AG04449 (cell line): ENCODE data around the gene AMIGO1.

ENCODE experiments used
- CTCF ChIA-PET: fragments of 350-600 bp; formaldehyde crosslinking; extraction: SDS; loops from one replicate; lab custom pipeline; 2021; ENCODE audit warnings: antibody characterized with exemption; lab: Yijun Ruan, JAX
- POLR2A ChIA-PET: fragments of 400-600, 350-600 bp; formaldehyde crosslinking; extraction: SDS; loops from one replicate; lab custom pipeline; 2020; ENCODE audit warnings: antibody characterized with exemption, inconsistent platforms; lab: Yijun Ruan, JAX
- DNase-seq: peaks from one replicate; pipeline ENCODE4 v3.0.0-alpha.2; 2010; ENCODE audit warnings: low read depth, low spot score
- H3K4me3 ChIP-seq: 2 replicates; pipeline ENCODE4 v1.5.1; 2011; ENCODE audit warnings: low read depth, mild to moderate bottlenecking, control low read depth, low read length
- TF ChIP-seq, protein P1 (sequence below): IDR thresholded peaks from one replicate; pipeline ENCODE4 v1.5.1; 2011; ENCODE audit warnings: mild to moderate bottlenecking, moderate library complexity, low read length, control low read depth, inconsistent platforms; ENCODE audit not compliant: insufficient read depth; ENCODE audit errors: missing control alignments

The AMIGO1 gene

DNA sequence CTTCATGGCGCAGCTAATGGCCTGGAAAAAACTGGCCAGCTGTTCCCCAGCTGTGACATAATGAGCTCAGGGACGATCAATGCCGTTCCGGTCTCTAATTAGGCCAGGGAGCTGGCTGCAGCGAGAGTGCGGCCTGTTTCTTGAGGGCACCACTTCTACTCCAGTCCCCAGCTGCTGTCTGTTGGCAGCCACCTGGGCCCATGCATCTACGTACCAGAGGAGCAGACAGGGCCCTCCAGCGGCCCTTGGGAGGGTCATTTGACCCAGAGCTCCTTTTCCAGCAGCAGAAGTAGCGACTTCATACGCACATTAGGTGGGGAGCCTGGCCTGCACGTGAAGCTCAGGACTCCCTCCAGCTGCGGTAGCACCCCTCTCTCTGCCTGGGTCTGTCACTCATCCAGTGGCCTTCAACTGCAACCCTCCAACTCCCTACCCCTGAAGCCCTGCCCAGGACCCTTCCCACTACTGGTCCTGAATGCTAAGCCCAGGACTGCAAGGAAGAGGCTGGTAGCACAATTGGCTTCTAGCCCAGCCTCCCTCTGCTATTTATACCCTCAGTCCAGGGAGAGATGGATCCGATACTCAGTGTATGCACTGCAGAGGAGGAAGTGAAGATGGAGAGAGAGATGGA, 21.0 kb upstream of the AMIGO1 start:
- CTCF ChIA-PET, result interaction anchor here (0.7 to 26.3 kb wide), 10 partner anchors 13 to 702 kb away, joined by 3 to 2790 read pairs (median 5); partner anchors contain the start of genes AMIGO1, ATXN7L2, CYB561D1 and GPR61
- TF ChIP-seq, protein P1, sequence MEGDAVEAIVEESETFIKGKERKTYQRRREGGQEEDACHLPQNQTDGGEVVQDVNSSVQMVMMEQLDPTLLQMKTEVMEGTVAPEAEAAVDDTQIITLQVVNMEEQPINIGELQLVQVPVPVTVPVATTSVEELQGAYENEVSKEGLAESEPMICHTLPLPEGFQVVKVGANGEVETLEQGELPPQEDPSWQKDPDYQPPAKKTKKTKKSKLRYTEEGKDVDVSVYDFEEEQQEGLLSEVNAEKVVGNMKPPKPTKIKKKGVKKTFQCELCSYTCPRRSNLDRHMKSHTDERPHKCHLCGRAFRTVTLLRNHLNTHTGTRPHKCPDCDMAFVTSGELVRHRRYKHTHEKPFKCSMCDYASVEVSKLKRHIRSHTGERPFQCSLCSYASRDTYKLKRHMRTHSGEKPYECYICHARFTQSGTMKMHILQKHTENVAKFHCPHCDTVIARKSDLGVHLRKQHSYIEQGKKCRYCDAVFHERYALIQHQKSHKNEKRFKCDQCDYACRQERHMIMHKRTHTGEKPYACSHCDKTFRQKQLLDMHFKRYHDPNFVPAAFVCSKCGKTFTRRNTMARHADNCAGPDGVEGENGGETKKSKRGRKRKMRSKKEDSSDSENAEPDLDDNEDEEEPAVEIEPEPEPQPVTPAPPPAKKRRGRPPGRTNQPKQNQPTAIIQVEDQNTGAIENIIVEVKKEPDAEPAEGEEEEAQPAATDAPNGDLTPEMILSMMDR, result no peak
- no peak for DNase-seq
- POLR2A ChIA-PET, result interaction anchor here (0.8 to 2.8 kb wide), 4 partner anchors 34 to 85 kb away, joined by 3 to 9 read pairs (median 4); partner anchors contain the start of gene CYB561D1
- no peak overlapping the region for H3K4me3 ChIP-seq

DNA sequence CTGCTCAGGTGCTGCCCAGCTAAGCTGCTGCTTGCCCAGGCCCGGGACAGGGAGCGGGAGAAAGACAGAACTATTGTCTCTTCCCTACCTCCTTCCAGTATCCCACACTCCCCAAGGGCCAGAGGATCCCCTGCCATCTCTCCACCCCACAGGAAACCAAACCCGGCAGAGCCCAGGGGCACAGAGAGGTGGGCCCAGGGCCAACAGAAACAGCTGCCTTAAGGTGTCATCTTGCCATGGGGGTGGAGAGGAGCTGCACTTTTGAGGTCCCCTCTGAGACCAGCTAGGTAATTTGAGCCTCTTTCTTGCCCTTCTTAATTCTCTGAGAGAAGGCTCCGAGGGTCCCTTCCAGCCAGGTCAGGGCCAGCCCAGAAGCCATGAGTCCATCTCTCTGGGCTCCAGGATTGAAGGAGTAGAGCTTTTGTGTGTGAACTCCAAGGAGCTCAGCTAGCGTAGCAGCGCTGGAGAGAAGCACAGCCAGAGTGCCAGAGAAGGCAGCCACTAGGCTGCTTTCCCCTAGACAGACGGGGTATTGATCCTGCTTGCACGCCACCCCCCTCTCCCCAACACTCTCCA, 20.4 kb upstream of the AMIGO1 start:
- no peak for DNase-seq
- H3K4me3 ChIP-seq, result no peak overlapping the region
- POLR2A ChIA-PET, result interaction anchor here (0.8 to 1.2 kb wide), 4 partner anchors 18 to 84 kb away, joined by 3 to 4 read pairs (median 4); partner anchors contain the start of genes CYB561D1 and GNAI3
- TF ChIP-seq, protein P1, result no peak
- CTCF ChIA-PET, result interaction anchor here (0.7 to 26.3 kb wide), 10 partner anchors 13 to 702 kb away, joined by 3 to 2790 read pairs (median 5); partner anchors contain the start of genes AMIGO1, ATXN7L2, CYB561D1 and GPR61

DNA sequence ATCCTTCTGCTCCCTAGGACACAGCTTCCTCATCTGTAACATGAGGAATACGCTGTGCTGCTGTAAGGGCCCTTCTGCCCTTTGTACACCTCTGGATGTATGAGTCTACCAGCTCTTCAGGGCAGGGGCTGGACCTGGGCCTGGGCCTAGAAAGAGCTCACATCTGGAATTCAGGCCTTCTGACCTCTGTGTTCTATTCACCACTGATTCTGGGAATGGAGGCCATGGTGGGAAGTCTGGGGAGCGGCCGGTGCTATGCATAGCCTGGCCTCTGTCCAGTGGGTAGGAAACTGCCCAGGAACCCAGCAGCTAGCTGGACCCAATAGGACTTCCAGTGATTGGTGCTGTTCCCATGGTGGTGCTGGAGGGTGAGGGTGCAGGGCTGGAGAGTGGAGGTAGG, 19.2 kb upstream of the AMIGO1 start:
- no peak for DNase-seq
- POLR2A ChIA-PET, result no interaction called here
- no peak overlapping the region for H3K4me3 ChIP-seq
- TF ChIP-seq, protein P1, result no peak
- CTCF ChIA-PET, result interaction anchor here (0.8 to 26.3 kb wide), 7 partner anchors 15 to 252 kb away, joined by 3 to 2790 read pairs (median 4); partner anchors contain the start of genes AMIGO1, ATXN7L2, CYB561D1 and GPR61

DNA sequence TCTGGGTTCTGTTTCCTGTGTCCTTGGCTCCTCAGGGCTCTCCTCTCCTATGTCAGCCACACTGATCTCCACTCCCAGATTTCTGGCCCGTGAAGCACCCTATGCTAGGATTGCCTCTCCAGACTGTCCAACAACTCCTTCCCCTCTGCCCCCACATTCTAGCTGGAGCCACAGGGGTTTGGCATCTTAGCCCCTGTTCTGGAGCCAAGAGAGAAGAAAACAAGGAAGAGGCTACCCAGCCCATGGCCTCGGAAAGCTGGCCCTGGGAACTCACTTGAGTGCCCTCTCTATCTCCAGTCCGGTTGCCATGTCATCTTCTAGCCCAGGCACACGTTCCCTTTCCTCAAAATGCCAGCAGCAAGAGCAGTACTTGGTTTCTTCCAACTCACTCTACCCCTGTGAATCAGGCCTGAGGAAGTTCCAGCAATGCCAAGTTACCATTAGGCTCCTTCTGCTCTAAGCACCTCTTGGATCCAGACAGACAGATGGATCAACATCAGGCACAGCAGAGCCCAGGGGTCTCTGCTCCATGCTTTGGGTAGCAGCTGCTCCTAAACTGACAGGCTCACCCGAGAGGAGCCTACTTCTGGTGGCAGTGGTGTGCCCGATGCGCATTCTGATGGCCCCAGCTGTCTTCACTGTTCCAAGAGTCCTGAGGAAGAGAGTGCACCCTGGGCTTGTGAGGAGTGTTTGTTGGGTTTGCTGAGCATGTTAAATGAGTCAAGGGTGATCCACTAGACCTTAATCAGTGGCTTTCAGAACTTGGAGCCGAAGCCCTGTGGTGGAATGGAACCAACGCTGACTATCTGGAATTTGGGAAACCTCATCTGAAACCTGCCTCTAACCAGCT, 18.5 kb upstream of the AMIGO1 start:
- TF ChIP-seq, protein P1, result no peak
- no peak for DNase-seq
- no peak overlapping the region for H3K4me3 ChIP-seq
- CTCF ChIA-PET, result interaction anchor here (0.8 to 26.3 kb wide), 6 partner anchors 15 to 251 kb away, joined by 3 to 2790 read pairs (median 45); partner anchors contain the start of genes AMIGO1, ATXN7L2, CYB561D1 and GPR61
- POLR2A ChIA-PET, result no interaction called here

DNA sequence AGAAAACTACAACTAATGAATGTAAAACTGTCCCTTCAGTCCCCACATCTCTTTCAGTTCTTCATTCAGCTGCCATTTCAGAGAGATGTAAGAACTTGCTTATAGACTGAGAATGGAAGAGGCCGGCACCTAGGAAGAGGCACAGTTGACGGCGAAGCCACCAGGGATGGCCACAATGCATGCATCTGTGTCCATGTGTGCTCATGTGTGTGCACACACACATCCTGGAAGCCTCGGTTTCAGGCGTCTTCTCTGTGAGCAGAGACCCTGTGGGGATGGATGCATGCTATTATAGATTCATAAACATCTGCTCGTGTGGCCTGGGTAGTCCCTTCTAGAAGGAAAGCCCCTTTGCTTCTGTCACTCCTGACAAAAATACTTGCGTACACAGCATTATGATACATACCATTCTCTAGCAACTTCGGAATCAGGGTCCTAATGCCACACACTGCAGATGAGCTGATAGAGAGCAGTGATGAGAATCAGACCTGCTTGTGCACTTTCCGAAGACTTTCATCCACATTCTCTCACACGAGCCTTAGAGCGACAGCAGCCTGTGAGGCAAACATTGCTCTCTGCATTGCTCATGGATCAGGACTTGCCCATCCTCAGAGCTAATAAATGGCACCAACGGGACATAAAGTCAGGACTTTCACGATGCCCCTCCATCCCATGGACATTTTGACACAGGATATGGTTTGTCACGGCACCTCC, 17.7 kb upstream of the AMIGO1 start:
- no peak for DNase-seq
- TF ChIP-seq, protein P1, result no peak
- POLR2A ChIA-PET, result no interaction called here
- CTCF ChIA-PET, result interaction anchor here (11.4 to 26.3 kb wide), 2 partner anchors 16 to 28 kb away, joined by 194 to 2790 read pairs; partner anchors contain the start of genes AMIGO1, ATXN7L2, CYB561D1 and GPR61
- H3K4me3 ChIP-seq, result no peak overlapping the region
